Activated T-cell treated with anti-CD3 and anti-CD28 coated beads, Interleukin-2, amount 50 U/mL, for 24 hours (primary cell): ENCODE data around the gene RAB32.
"Not testable (repeated sequence)": the region's sequence is repeated elsewhere in the genome, so short reads cannot be mapped to it uniquely, and the experiment has no call there.

ENCODE experiments used
- DNase-seq: peaks from one replicate; pipeline ENCODE4 v3.0.0-alpha.2; 2020
- H3K27ac Mint-ChIP-seq: 2 replicates; pipeline ENCODE4 v1.8.0; 2020; ENCODE audit warnings: mild to moderate bottlenecking, mixed read lengths
- H3K27me3 Mint-ChIP-seq: 2 replicates; pipeline ENCODE4 v1.8.0; 2020; ENCODE audit warnings: mixed read lengths
- H3K36me3 Mint-ChIP-seq: 2 replicates; pipeline ENCODE4 v1.8.0; 2020; ENCODE audit warnings: low read depth, mixed read lengths
- H3K4me1 Mint-ChIP-seq: 2 replicates; pipeline ENCODE4 v1.8.0; 2020; ENCODE audit warnings: low read depth, mixed read lengths
- H3K4me3 Mint-ChIP-seq: 2 replicates; pipeline ENCODE4 v1.8.0; 2020; ENCODE audit warnings: mild to moderate bottlenecking, moderate library complexity, mixed read lengths
- H3K9me3 Mint-ChIP-seq: 2 replicates; pipeline ENCODE4 v1.8.0; 2020; ENCODE audit warnings: mixed read lengths

The RAB32 gene

GRCh38 chr6:146553377-146554135 is 9.9 kb downstream of the RAB32 start:
- Mint-ChIP-seq H3K36me3 (no peaks in the 10 kb centered on the region), H3K27me3 (no peaks in the 10 kb centered on the region)
- DNase-seq = no peak

GRCh38 chr6:146560607-146561006 is 17.0 kb downstream of the RAB32 start:
- Mint-ChIP-seq H3K9me3 (no peaks in the 10 kb centered on the region), H3K4me3 (no peak overlapping the region), H3K4me1 (no peaks in the 10 kb centered on the region), H3K36me3 (no peaks in the 10 kb centered on the region), H3K27ac (no peak overlapping the region), H3K27me3 (no peaks in the 10 kb centered on the region)
- no peak for DNase-seq

More at GRCh38 chr6:146553377-146554135, 9.9 kb downstream of the RAB32 start:
- no peak overlapping the region for H3K27ac Mint-ChIP-seq
- H3K4me1 Mint-ChIP-seq = no peaks in the 10 kb centered on the region
- H3K4me3 Mint-ChIP-seq = no peak overlapping the region
- no peaks in the 10 kb centered on the region for H3K9me3 Mint-ChIP-seq

DNA sequence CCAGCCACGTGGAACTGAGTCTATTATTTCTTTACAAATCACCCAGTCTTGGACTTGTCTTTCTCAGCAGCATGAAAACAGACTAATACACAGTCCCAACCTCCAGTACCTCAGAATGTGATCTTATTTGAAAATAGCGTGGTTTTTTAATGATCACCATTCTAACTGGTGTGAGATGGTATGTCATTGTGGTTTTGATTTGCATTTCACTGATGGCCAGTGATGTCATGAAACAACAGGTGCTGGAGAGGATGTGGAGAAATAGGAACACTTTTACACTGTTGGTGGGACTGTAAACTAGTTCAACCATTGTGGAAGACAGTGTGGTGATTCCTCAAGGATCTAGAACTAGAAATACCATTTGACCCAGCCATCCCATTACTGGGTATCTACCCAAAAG is 23.0 kb downstream of the RAB32 start:
- not testable (repeated sequence) for H3K4me3 Mint-ChIP-seq, H3K9me3 Mint-ChIP-seq, H3K27me3 Mint-ChIP-seq, DNase-seq, H3K36me3 Mint-ChIP-seq, H3K27ac Mint-ChIP-seq, H3K4me1 Mint-ChIP-seq

GRCh38 chr6:146568619-146569018 is 25.0 kb downstream of the RAB32 start:
- H3K27ac Mint-ChIP-seq, H3K36me3 Mint-ChIP-seq, H3K4me3 Mint-ChIP-seq, H3K27me3 Mint-ChIP-seq, H3K4me1 Mint-ChIP-seq, H3K9me3 Mint-ChIP-seq, DNase-seq: not testable (repeated sequence)

- Mint-ChIP-seq H3K4me1 (no peaks in the 10 kb centered on the region), H3K9me3 (peaks cover 2% of the 10 kb centered on the region), H3K27ac (no peak overlapping the region), H3K27me3 (no peaks in the 10 kb centered on the region), H3K4me3 (no peak overlapping the region), H3K36me3 (no peaks in the 10 kb centered on the region)
- no peak for DNase-seq
Measured at GRCh38 chr6:146574211-146574610, 30.6 kb downstream of the RAB32 start.

DNA sequence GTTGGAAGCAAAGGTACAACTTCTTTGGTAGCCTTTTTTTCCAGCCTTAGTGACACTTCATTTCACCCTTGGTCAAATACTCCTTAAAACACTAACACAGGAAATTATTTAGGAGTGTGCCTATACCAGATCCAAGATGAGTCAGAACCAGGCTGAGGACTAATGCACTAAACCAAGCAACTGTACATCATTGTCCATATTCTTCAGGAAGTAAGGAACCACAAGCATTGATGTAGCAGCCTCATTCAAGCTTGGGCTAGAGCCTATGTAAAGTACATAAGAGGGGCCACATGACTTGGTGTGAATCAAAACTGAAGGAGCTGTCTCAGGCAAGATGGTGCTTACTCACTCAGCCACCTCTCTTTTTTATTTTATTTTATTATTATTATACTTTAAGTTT is 34.4 kb downstream of the RAB32 start:
- peaks cover 2% of the 10 kb centered on the region for H3K9me3 Mint-ChIP-seq
- no peak overlapping the region for H3K27ac Mint-ChIP-seq
- no peak overlapping the region for H3K4me3 Mint-ChIP-seq
- no peaks in the 10 kb centered on the region for H3K4me1 Mint-ChIP-seq
- no peak for DNase-seq
- H3K36me3 Mint-ChIP-seq = no peaks in the 10 kb centered on the region
- H3K27me3 Mint-ChIP-seq = no peaks in the 10 kb centered on the region

DNA sequence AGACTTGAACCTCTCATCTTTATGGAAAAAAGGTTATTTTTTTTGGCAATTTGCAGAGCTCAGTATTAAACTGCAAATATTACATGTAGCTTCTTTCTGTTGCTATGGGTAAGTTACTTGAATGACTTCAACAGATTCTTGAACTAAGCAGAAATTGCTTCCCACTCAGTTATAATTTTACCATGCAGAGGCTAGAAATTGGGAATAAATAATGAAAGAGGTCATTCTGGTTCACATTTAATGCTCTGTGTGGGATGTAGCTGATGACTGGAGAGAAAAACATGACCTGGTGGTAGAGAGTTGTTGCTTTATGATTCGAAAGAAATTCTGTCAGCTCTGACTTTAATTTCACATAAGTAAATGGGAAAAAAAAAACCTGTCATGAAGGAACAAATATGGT is 38.3 kb downstream of the RAB32 start:
- Mint-ChIP-seq H3K4me1 (no peaks in the 10 kb centered on the region), H3K9me3 (no peaks in the 10 kb centered on the region), H3K27ac (no peak overlapping the region), H3K27me3 (no peaks in the 10 kb centered on the region), H3K4me3 (no peak overlapping the region), H3K36me3 (no peaks in the 10 kb centered on the region)
- DNase-seq = no peak

GRCh38 chr6:146582857-146583256 is 39.2 kb downstream of the RAB32 start:
- no peaks in the 10 kb centered on the region for H3K4me1 Mint-ChIP-seq
- H3K9me3 Mint-ChIP-seq = no peaks in the 10 kb centered on the region
- H3K4me3 Mint-ChIP-seq = no peak overlapping the region
- no peaks in the 10 kb centered on the region for H3K36me3 Mint-ChIP-seq
- H3K27ac Mint-ChIP-seq = no peak overlapping the region
- DNase-seq = no peak
- no peaks in the 10 kb centered on the region for H3K27me3 Mint-ChIP-seq

GRCh38 chr6:146583966-146584365 is 40.3 kb downstream of the RAB32 start:
- H3K27ac Mint-ChIP-seq = no peak overlapping the region
- H3K27me3 Mint-ChIP-seq = no peaks in the 10 kb centered on the region
- H3K36me3 Mint-ChIP-seq = no peaks in the 10 kb centered on the region
- no peaks in the 10 kb centered on the region for H3K4me1 Mint-ChIP-seq
- no peak for DNase-seq
- no peak overlapping the region for H3K4me3 Mint-ChIP-seq
- H3K9me3 Mint-ChIP-seq = no peaks in the 10 kb centered on the region

DNA sequence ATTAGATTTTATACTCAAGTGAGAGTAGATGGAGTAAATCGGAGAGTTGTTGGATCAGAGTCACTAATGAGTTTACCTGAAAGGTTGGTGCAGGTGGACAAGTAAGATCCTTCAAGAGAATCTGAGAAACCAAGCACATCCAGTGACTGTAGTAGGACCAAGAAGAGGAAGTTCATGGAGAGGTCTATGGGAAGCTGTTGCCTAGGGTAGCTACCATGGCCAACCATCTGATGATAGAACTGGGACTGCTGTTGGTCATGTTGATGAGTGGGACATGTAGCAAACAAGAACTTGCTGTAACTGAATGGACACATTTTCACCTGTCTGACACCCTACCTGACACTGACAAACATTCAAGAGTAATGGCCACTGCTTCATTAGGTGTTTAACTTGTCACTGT is 43.8 kb downstream of the RAB32 start:
- H3K4me1 Mint-ChIP-seq = no peaks in the 10 kb centered on the region
- DNase-seq = no peak
- no peaks in the 10 kb centered on the region for H3K36me3 Mint-ChIP-seq
- H3K4me3 Mint-ChIP-seq = no peak overlapping the region
- H3K27ac Mint-ChIP-seq = no peak overlapping the region
- no peaks in the 10 kb centered on the region for H3K27me3 Mint-ChIP-seq
- no peaks in the 10 kb centered on the region for H3K9me3 Mint-ChIP-seq

DNA sequence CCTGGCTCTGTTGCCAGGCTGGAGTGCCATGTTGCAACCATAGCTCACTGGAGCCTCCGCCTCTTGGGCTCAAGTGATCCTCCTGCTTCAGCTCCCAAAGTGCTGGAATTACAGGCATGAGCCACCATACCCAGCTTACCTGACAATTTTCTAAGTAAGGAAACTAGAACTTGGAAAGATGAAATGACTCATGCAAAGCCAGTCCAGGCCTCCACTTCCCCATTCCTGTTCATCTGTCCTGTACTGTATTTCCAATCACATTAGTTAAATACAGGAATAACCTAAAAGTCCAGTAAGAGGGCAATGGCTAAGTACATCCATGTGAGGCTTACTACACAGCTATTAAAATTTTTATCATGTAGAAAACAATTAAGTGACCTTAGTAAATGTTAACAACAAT is 46.9 kb downstream of the RAB32 start:
- H3K36me3 Mint-ChIP-seq = no peaks in the 10 kb centered on the region
- H3K9me3 Mint-ChIP-seq = no peaks in the 10 kb centered on the region
- H3K27me3 Mint-ChIP-seq = peaks cover 5% of the 10 kb centered on the region
- H3K27ac Mint-ChIP-seq = no peak overlapping the region
- H3K4me1 Mint-ChIP-seq = no peaks in the 10 kb centered on the region
- no peak for DNase-seq
- H3K4me3 Mint-ChIP-seq = no peak overlapping the region

- Mint-ChIP-seq H3K4me3 (no peak overlapping the region), H3K27me3 (peaks cover 5% of the 10 kb centered on the region), H3K4me1 (no peaks in the 10 kb centered on the region), H3K36me3 (no peaks in the 10 kb centered on the region), H3K9me3 (no peaks in the 10 kb centered on the region), H3K27ac (no peak overlapping the region)
- no peak for DNase-seq
Measured at GRCh38 chr6:146592451-146592850, 48.8 kb downstream of the RAB32 start.

- peaks cover 2% of the 10 kb centered on the region for H3K4me1 Mint-ChIP-seq
Measured at GRCh38 chr6:146593986-146594385, 50.4 kb downstream of the RAB32 start.

GRCh38 chr6:146594495-146594894 is 50.9 kb downstream of the RAB32 start:
- Mint-ChIP-seq H3K27me3 (peaks cover 20% of the 10 kb centered on the region), H3K27ac (no peak overlapping the region), H3K4me1 (peaks cover 7% of the 10 kb centered on the region), H3K4me3 (no peak overlapping the region), H3K9me3 (no peaks in the 10 kb centered on the region), H3K36me3 (no peaks in the 10 kb centered on the region)
- no peak for DNase-seq

More at GRCh38 chr6:146593986-146594385, 50.4 kb downstream of the RAB32 start:
- Mint-ChIP-seq H3K27me3 (peaks cover 15% of the 10 kb centered on the region), H3K9me3 (no peaks in the 10 kb centered on the region), H3K4me3 (no peak overlapping the region), H3K36me3 (no peaks in the 10 kb centered on the region), H3K27ac (no peak overlapping the region)
- DNase-seq = no peak

DNA sequence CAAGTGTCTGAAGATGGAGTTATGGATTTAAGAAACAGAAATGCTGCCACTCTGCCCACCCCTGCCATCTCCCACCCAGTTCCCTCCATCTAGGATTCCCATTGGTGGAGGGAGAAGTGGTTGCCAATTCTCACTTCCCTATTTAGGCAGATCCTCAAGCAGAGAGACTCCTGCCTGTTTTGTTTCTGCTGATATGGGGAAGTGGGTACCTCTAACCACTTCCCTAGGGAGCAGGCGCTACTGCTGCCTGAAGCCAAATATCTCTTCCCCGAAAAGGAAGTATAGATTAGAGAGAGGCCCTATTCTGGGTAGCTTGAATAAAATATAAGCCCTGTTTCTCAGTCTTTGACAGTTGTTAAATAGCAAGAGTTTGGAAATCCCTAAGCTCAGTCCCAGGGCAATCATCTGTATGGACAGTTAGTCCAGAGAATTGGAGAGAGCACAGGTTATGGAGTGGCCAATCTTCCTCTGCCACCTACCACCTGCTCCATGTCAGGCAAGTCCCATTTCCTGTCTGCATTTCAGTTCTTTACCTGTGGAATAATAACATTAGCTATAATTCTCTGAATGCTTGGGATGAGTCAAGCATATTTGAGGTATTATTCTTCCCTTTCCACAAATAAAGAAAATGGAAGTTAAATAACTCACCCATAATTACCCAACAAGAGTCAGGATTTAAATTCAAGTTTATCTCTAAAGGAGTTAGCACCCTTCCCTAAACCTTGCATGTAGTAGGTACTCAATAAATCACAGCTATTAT is 52.5 kb downstream of the RAB32 start:
- DNase-seq = no peak
- H3K4me3 Mint-ChIP-seq = no peak overlapping the region
- H3K9me3 Mint-ChIP-seq = no peaks in the 10 kb centered on the region
- no peak overlapping the region for H3K27ac Mint-ChIP-seq
- H3K27me3 Mint-ChIP-seq = peaks cover 27% of the 10 kb centered on the region
- H3K4me1 Mint-ChIP-seq = peaks cover 8% of the 10 kb centered on the region
- H3K36me3 Mint-ChIP-seq = no peaks in the 10 kb centered on the region
